GM12878 (cell line): ENCODE data around the gene FADS3. TPM values are rescaled to one million over a fixed set of nuclear protein-coding genes. Genes with fewer than 3 reads are reported as not detected.

Source experiments
- ATAC-seq: fragments of 200-7000 bp; cut with Tn5 transposase; 3 replicates; pipeline ENCODE4 v1.9.1; 2020; ENCODE audit warnings: mild to moderate bottlenecking, moderate library complexity
- BruUV-seq: library from RNA; stranded (reverse); fragments of 400-500 nt; replicated peaks from 2 replicates; lab custom pipeline; 2021; lab: Mats Ljungman, UMichigan
- CTCF ChIA-PET: fragments of 300-600 bp; sonication (Branson Sonifier 250); formaldehyde crosslinking; extraction: SDS; loops from one replicate; lab custom pipeline; 2021; ENCODE audit warnings: inconsistent platforms; lab: Yijun Ruan, JAX
- POLR2A ChIA-PET: fragments of 350-600 bp; formaldehyde crosslinking; extraction: SDS; loops from one replicate; lab custom pipeline; 2021; ENCODE audit warnings: inconsistent platforms; lab: Charles Lee
- RAD21 ChIA-PET: fragments of 300-600 bp; sonication (Branson Sonifier 250); formaldehyde crosslinking; loops from one replicate; lab custom pipeline; 2023; ENCODE audit warnings: antibody characterized with exemption; ENCODE audit not compliant: unreplicated experiment; lab: Charles Lee
- SMC1A ChIA-PET: fragments of 300-600 bp; sonication (Branson Sonifier 250); formaldehyde crosslinking; loops from one replicate; lab custom pipeline; 2023; ENCODE audit not compliant: unreplicated experiment, uncharacterized antibody; lab: Charles Lee
- DNase-seq: peaks from one replicate; pipeline ENCODE4 v3.0.0-alpha.2; 2011; ENCODE audit warnings: low read depth, low spot score
- FAIRE-seq: peaks from 3 replicates; lab custom pipeline; 2011; peaks lifted over from hg19 to GRCh38; lab: Jason Lieb, UNC
- H2AFZ ChIP-seq: 2 replicates; pipeline ENCODE4 v1.6.0; 2011; ENCODE audit warnings: low read depth, low read length, control low read depth; ENCODE audit not compliant: control insufficient read depth
- H3K27ac ChIP-seq: 2 replicates; pipeline ENCODE4 v1.5.1; 2011; ENCODE audit warnings: control low read depth; ENCODE audit not compliant: control insufficient read depth, insufficient read depth
- H3K27me3 ChIP-seq, 2 experiments: replicated peaks in 1 of 2; 2 replicates each; pipeline versions ENCODE4 v1.6.0 to v1.6.1; 2011; ENCODE audit warnings: low read length in 1 of 2; ENCODE audit not compliant: control insufficient read depth in 2 of 2, insufficient read depth in 2 of 2
- H3K36me3 ChIP-seq, 2 experiments: 2 replicates each; pipeline ENCODE4 v1.5.1; 2011; ENCODE audit warnings: low read length in 1 of 2; ENCODE audit not compliant: control insufficient read depth in 2 of 2, insufficient read depth in 2 of 2
- H3K4me1 ChIP-seq: 2 replicates; pipeline ENCODE4 v1.6.1; 2011; ENCODE audit warnings: mild to moderate bottlenecking, low read length, moderate library complexity, mixed read lengths; ENCODE audit not compliant: control insufficient read depth, insufficient read depth
- H3K4me2 ChIP-seq: 2 replicates; pipeline ENCODE4 v1.6.0; 2011; ENCODE audit warnings: control low read depth; ENCODE audit not compliant: control insufficient read depth, insufficient read depth
- H3K4me3 ChIP-seq: fragments of 200-600 bp; sonication (generic); 2 replicates; pipeline ENCODE4 v1.5.1; 2016
- H3K79me2 ChIP-seq: 2 replicates; pipeline ENCODE4 v1.6.0; 2011; ENCODE audit warnings: low read length; ENCODE audit not compliant: control insufficient read depth, insufficient read depth
- H3K9ac ChIP-seq: 2 replicates; pipeline ENCODE4 v1.8.0; 2011; ENCODE audit warnings: low read length, control low read depth, mixed read lengths; ENCODE audit not compliant: control insufficient read depth, insufficient read depth
- H3K9me3 ChIP-seq: replicated peaks from 3 replicates; pipeline ENCODE4 v1.5.1; 2011; ENCODE audit warnings: mild to moderate bottlenecking, low read length; ENCODE audit not compliant: control insufficient read depth, insufficient read depth
- H4K20me1 ChIP-seq: 2 replicates; pipeline ENCODE4 v1.6.0; 2011; ENCODE audit not compliant: control insufficient read depth, insufficient read depth
- ATF2 ChIP-seq: IDR thresholded peaks from 2 replicates; pipeline ENCODE4 v1.6.1; 2012; ENCODE audit warnings: low read length, inconsistent platforms
- BCL3 ChIP-seq: IDR thresholded peaks from 2 replicates; pipeline ENCODE4 v1.6.1; 2011; ENCODE audit warnings: borderline replicate concordance, low read depth, mild to moderate bottlenecking, moderate library complexity, low read length; ENCODE audit not compliant: insufficient read depth, poor library complexity, severe bottlenecking
- E4F1 ChIP-seq: fragments of 450-650 bp; IDR thresholded peaks from 2 replicates; pipeline ENCODE4 v1.6.1; 2018; ENCODE audit warnings: borderline replicate concordance, mild to moderate bottlenecking; ENCODE audit not compliant: partially characterized antibody
- FOS ChIP-seq: IDR thresholded peaks from 3 replicates; pipeline ENCODE4 v1.6.1; 2011; ENCODE audit warnings: borderline replicate concordance; ENCODE audit not compliant: insufficient read length; ENCODE audit errors: extremely low read depth
- IRF5 ChIP-seq: fragments of 450-650 bp; IDR thresholded peaks from 2 replicates; pipeline ENCODE4 v1.6.1; 2017; ENCODE audit warnings: borderline replicate concordance
- PAX8 ChIP-seq: fragments of 450-650 bp; IDR thresholded peaks from 2 replicates; pipeline ENCODE4 v1.6.1; 2017; ENCODE audit warnings: mild to moderate bottlenecking, moderate library complexity
- WGBS: methylation state at CpG from one replicate; pipeline ENCODE4 v1.1.6; 2016; ENCODE audit warnings: low lambda C conversion rate; ENCODE audit not compliant: insufficient replicate concordance, insufficient coverage; ENCODE audit errors: missing lambda C conversion rate; 5-methylcytosine and 5-hydroxymethylcytosine counted together
- in situ Hi-C: fragments of 300-500 bp; cut with MboI; formaldehyde crosslinking; loops from 9 replicates; pipeline ENCODE4 v1.14.3; 2018; ENCODE audit warnings: mixed read lengths
- intact Hi-C: fragments of 100-400 bp; cut with micrococcal nuclease; formaldehyde crosslinking; loops from one replicate; pipeline ENCODE4 v1.14.2; 2022; ENCODE audit not compliant: unreplicated experiment
- polyA plus RNA-seq, 11 experiments: library from polyadenylated mRNA; depleted of rRNA in 4 of 11; unstranded in 6 of 11; stranded (reverse) in 5 of 11; fragments of >200 nt; fragmentation: Nextera tagmentation in 4 of 11; fragmentation: Illumina TruSeq in 1 of 11; extraction: Ambion mirVana in 4 of 11; extraction: Trizol in 1 of 11; gene quantifications; 1 replicate in 1 of 11; 2 replicates in 10 of 11; pipeline versions ENCODE4 v1.2.1 to v1.2.3, GENCODE V29; 2011 to 2016; ENCODE audit warnings: inconsistent platforms in 2 of 11, missing spikeins in 2 of 11, low read depth in 1 of 11
- total RNA-seq, 4 experiments: library from RNA; depleted of rRNA in 3 of 4; stranded (reverse); fragments of >200 nt in 3 of 4; fragmentation: Illumina TruSeq in 1 of 4; extraction: Trizol in 1 of 4; gene quantifications; 2 replicates each; pipeline versions ENCODE4 v1.2.1 to v1.2.3, GENCODE V29; 2013 to 2021

Gene FADS3
- total and polyA plus RNA-seq, 10 of the 15 experiments (the other 5 are each of a cell fraction or from before 2014, with no cell fraction given): 0.23 to 8.1 (median 4.2) TPM

GRCh38 chr11:61851900-61852295, 39.4 kb downstream of the FADS3 start:
- intact Hi-C loops: no loop called here
- in situ Hi-C loops: no loop called here
- Histone ChIP-seq H3K27me3 (no peaks in the 10 kb centered on the region), H3K27ac (no peak overlapping the region), H2AFZ (no peak overlapping the region), H3K36me3 (peaks cover 29 to 57% of the 10 kb centered on the region in 2 experiments), H3K9ac (no peak overlapping the region), H3K4me3 (no peak overlapping the region), H3K9me3 (no peaks in the 10 kb centered on the region), H4K20me1 (no peaks in the 10 kb centered on the region), H3K4me1 (peaks cover 5% of the 10 kb centered on the region; the same call in 1 of the 2 replicates), H3K4me2 (no peak overlapping the region), H3K79me2 (no peaks in the 10 kb centered on the region)
- ATAC-seq (no peak), FAIRE-seq (no peak), DNase-seq (no peak)
- BruUV-seq: no TSS peak
- POLR2A ChIA-PET: no interaction called here
- SMC1A ChIA-PET: no interaction called here
- CTCF ChIA-PET: interaction anchor here (0.9 kb wide), 1 partner anchor 54 kb away, joined by 3 read pairs; no protein-coding TSS in a partner anchor
- 83% methylated on average over 6 of the region's 6 CpGs for WGBS
- RAD21 ChIA-PET: no interaction called here
- TF ChIP-seq PAX8: no peak

GRCh38 chr11:61851113-61851899, 40.0 kb downstream of the FADS3 start:
- H2AFZ ChIP-seq: no peak overlapping the region
- POLR2A ChIA-PET: interaction anchor here (0.5 kb wide), 1 partner anchor 18 kb away, joined by 5 read pairs; no protein-coding TSS in a partner anchor
- in situ Hi-C loops: no loop called here
- H3K36me3 ChIP-seq: peaks cover 23 to 52% of the 10 kb centered on the region in 2 experiments
- no peak for FAIRE-seq
- SMC1A ChIA-PET: no interaction called here
- no TSS peak for BruUV-seq
- no peaks in the 10 kb centered on the region for H3K27me3 ChIP-seq
- H3K9me3 ChIP-seq: no peaks in the 10 kb centered on the region
- CTCF ChIA-PET: no interaction called here
- intact Hi-C loops: no loop called here
- H3K4me1 ChIP-seq: peaks cover 5% of the 10 kb centered on the region; the same call in 1 of the 2 replicates
- H4K20me1 ChIP-seq: no peaks in the 10 kb centered on the region
- 75% methylated on average over 24 of the region's 24 CpGs for WGBS
- ATAC-seq: no peak
- no peak for DNase-seq
- no peak overlapping the region for H3K9ac ChIP-seq
- no peak overlapping the region for H3K4me3 ChIP-seq
- no peak overlapping the region; the same call in 1 of the 2 replicates for H3K27ac ChIP-seq
- H3K79me2 ChIP-seq: no peaks in the 10 kb centered on the region
- RAD21 ChIA-PET: no interaction called here
- H3K4me2 ChIP-seq: no peak overlapping the region
- TF ChIP-seq ATF2: no peak
- no peak for TF ChIP-seq IRF5
- TF ChIP-seq FOS: no peak
- TF ChIP-seq BCL3: no peak
- no peak for TF ChIP-seq E4F1
